Activated CD4-positive, alpha-beta T cell treated with anti-CD3 and anti-CD28 coated beads, Interleukin-2, amount 10 ng/mL, durations not matched to agents 7 days and 5 days (primary cell): Measurements from ENCODE around the gene BMF. TPM values are rescaled to one million over a fixed set of nuclear protein-coding genes. Genes with fewer than 3 reads are reported as not detected.

ENCODE experiments used
- CTCF ChIA-PET: fragments of 350-600 bp; sonication (Branson Sonifier 250); formaldehyde crosslinking; loops from one replicate; lab custom pipeline; 2021; ENCODE audit warnings: antibody characterized with exemption; lab: Charles Lee
- POLR2A ChIA-PET: fragments of 350-600 bp; sonication (Branson Sonifier 250); formaldehyde crosslinking; loops from one replicate; lab custom pipeline; 2021; ENCODE audit warnings: antibody characterized with exemption; lab: Charles Lee
- DNase-seq: peaks from one replicate; pipeline ENCODE4 v3.0.0-alpha.2; 2020
- H3K27ac Mint-ChIP-seq: one replicate; pipeline ENCODE4 v1.8.0; 2021; ENCODE audit warnings: mild to moderate bottlenecking, moderate library complexity, mixed read lengths
- H3K27me3 Mint-ChIP-seq: one replicate; pipeline ENCODE4 v1.8.0; 2021; ENCODE audit warnings: mixed read lengths
- H3K36me3 Mint-ChIP-seq: one replicate; pipeline ENCODE4 v1.8.0; 2021; ENCODE audit warnings: low read depth, mixed read lengths
- H3K4me1 Mint-ChIP-seq: one replicate; pipeline ENCODE4 v1.8.0; 2021; ENCODE audit warnings: mixed read lengths
- H3K4me3 Mint-ChIP-seq: one replicate; pipeline ENCODE4 v1.8.0; 2021; ENCODE audit warnings: mild to moderate bottlenecking, moderate library complexity, mixed read lengths
- H3K9me3 Mint-ChIP-seq: one replicate; pipeline ENCODE4 v1.8.0; 2021; ENCODE audit warnings: mixed read lengths
- total RNA-seq, 2 experiments: library from RNA; stranded (reverse); gene quantifications; one replicate each; pipeline ENCODE4 v1.2.3, GENCODE V29; 2021

Gene BMF
- total RNA-seq, 2 experiments from 2014 or later, result 8.5 to 8.6 TPM

- Mint-ChIP-seq H3K4me3 (peak overlapping the region; percentile 48), H3K4me1 (peaks cover 94% of the 10 kb centered on the region), H3K9me3 (no peaks in the 10 kb centered on the region), H3K36me3 (peaks cover 23% of the 10 kb centered on the region), H3K27me3 (no peaks in the 10 kb centered on the region), H3K27ac (peak overlapping the region; percentile 94)
- CTCF ChIA-PET, result interaction anchor here (0.9 to 23.5 kb wide), 4 partner anchors 12 to 62 kb away, joined by 3 to 305 read pairs (median 5); partner anchors contain the start of gene BMF
- DNase-seq, result no peak
- POLR2A ChIA-PET, result no interaction called here
Measured at GRCh38 chr15:40097968-40098476, 10.7 kb downstream of the BMF start.

DNA sequence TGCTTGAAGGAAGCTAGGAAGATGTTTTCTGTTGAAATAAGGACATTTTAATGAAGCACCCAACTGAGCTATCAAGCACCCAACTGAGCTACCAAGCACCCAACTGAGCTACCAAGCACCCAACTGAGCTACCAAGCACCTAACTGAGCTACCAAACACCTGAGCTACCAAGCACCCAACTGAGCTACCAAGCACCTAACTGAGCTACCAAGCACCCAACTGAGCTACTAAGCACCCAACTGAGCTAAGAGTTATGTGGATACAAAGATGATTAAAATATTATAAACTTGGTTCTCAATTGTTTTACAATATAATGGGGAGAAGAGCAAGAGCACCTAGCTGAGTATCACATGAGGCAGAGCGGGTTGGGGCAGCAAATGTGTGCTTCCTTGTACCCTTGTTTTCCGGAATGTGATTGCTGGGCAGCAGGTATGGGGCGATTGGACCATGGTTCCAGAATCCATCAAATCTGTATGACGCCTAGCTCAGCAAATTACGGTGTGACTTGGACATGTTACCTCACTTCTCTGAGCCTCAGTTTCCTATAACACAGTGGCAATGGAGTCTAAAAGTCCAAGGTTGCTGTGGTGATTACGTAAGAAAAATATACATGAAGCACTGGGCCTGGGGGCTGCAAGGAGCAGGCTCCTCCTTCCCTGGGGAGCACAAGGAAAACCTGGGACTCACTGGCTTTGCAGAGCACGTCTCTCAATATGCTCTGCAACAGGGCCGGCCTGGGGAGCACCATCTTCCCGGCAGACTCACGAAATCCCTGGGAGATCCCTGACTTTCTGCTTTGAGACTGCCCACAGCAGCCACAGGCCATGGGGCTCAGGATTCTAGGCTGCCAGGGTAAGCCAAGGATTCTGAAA is 11.3 kb downstream of the BMF start:
- no peaks in the 10 kb centered on the region for H3K9me3 Mint-ChIP-seq
- H3K27ac Mint-ChIP-seq, result peak overlapping the region; percentile 94
- H3K4me1 Mint-ChIP-seq, result peaks cover 92% of the 10 kb centered on the region
- H3K36me3 Mint-ChIP-seq, result peaks cover 23% of the 10 kb centered on the region
- no peaks in the 10 kb centered on the region for H3K27me3 Mint-ChIP-seq
- H3K4me3 Mint-ChIP-seq, result no peak overlapping the region
- no peak for DNase-seq
- CTCF ChIA-PET, result interaction anchor here (0.9 to 23.5 kb wide), 7 partner anchors 11 to 88 kb away, joined by 3 to 305 read pairs (median 4); partner anchors contain the start of gene BMF
- POLR2A ChIA-PET, result no interaction called here

- DNase-seq, result no peak
- H3K4me1 Mint-ChIP-seq, result peaks cover 85% of the 10 kb centered on the region
- no peak overlapping the region for H3K4me3 Mint-ChIP-seq
- POLR2A ChIA-PET, result no interaction called here
- H3K27ac Mint-ChIP-seq, result peak overlapping the region; percentile 27
- H3K36me3 Mint-ChIP-seq, result peaks cover 22% of the 10 kb centered on the region
- CTCF ChIA-PET, result interaction anchor here (0.9 to 23.5 kb wide), 7 partner anchors 10 to 89 kb away, joined by 3 to 305 read pairs (median 3); partner anchors contain the start of gene BMF
- H3K27me3 Mint-ChIP-seq, result no peaks in the 10 kb centered on the region
- no peaks in the 10 kb centered on the region for H3K9me3 Mint-ChIP-seq
Measured at GRCh38 chr15:40096094-40096891, 12.4 kb downstream of the BMF start.

DNA sequence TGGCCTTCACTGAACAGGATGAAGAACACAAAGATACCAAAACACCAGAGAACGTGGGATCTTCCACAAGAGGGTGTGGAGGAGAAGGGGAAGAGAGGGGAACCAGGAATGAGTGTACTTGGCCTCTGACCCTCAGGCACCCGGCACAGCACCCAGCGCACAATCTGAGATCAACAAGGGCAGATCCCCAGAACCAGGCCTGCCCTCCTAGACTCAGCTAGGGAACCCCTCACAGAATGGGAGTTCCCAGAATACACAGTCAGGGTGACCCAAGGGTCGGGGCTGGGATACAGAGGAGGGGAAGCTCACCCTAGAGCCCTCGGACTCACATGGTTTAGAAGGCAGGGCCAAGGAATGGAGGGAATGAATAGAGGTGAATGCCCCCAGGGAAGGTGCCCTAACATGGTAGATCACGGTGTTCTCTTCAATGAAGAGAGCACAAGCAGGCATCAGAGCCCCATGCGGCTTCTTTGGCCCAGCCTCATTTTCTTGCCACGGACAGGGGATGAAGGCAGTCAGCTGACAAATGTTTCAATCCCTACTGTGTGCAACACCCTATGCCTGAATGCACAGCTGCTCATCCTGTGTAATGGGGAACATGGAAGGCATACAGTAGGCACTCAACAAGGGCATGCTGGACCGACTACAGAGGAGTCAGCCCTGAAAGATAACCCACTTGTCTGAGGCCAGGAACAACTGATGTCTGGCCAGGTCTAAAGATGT is 13.1 kb downstream of the BMF start:
- Mint-ChIP-seq H3K27ac (peak overlapping the region; percentile 28), H3K4me1 (peaks cover 77% of the 10 kb centered on the region)
- POLR2A ChIA-PET, result no interaction called here

DNA sequence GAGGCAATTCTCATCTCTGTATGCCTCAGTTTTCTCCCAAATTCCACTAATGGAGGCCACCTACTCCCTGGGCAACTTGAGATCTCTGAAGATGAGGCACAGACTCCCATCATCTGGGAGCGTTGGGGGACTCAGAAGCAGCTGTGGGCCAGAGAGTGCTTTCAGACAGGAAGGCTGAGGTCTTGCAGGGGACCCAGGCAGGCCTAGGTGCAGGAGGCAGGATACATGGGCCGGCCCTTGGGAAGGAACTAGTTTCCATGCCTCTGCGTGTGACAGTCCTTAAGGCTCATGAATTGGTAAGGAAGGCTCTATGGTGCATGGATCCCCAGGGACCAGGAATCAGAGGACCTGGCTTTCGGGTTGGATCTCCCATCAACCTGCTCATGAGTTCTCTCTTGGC is 14.5 kb downstream of the BMF start:
- ChIA-PET POLR2A (no interaction called here), CTCF (interaction anchor here (0.9 to 23.5 kb wide), 4 partner anchors 12 to 214 kb away, joined by 3 to 305 read pairs (median 5); partner anchors contain the start of genes BMF and PLCB2)
- H3K4me1 Mint-ChIP-seq, result peaks cover 64% of the 10 kb centered on the region
- H3K4me3 Mint-ChIP-seq, result no peak overlapping the region
- no peaks in the 10 kb centered on the region for H3K9me3 Mint-ChIP-seq
- H3K27ac Mint-ChIP-seq, result no peak overlapping the region
- H3K36me3 Mint-ChIP-seq, result peaks cover 16% of the 10 kb centered on the region
- H3K27me3 Mint-ChIP-seq, result no peaks in the 10 kb centered on the region
- DNase-seq, result no peak

More for the DNA sequence above, 13.1 kb downstream of the BMF start:
- CTCF ChIA-PET, result interaction anchor here (0.9 to 23.5 kb wide), 4 partner anchors 9 to 44 kb away, joined by 3 to 305 read pairs (median 4); partner anchors contain the start of gene BMF
- Mint-ChIP-seq H3K36me3 (peaks cover 16% of the 10 kb centered on the region), H3K27me3 (no peaks in the 10 kb centered on the region), H3K9me3 (no peaks in the 10 kb centered on the region), H3K4me3 (no peak overlapping the region)
- no peak for DNase-seq

DNA sequence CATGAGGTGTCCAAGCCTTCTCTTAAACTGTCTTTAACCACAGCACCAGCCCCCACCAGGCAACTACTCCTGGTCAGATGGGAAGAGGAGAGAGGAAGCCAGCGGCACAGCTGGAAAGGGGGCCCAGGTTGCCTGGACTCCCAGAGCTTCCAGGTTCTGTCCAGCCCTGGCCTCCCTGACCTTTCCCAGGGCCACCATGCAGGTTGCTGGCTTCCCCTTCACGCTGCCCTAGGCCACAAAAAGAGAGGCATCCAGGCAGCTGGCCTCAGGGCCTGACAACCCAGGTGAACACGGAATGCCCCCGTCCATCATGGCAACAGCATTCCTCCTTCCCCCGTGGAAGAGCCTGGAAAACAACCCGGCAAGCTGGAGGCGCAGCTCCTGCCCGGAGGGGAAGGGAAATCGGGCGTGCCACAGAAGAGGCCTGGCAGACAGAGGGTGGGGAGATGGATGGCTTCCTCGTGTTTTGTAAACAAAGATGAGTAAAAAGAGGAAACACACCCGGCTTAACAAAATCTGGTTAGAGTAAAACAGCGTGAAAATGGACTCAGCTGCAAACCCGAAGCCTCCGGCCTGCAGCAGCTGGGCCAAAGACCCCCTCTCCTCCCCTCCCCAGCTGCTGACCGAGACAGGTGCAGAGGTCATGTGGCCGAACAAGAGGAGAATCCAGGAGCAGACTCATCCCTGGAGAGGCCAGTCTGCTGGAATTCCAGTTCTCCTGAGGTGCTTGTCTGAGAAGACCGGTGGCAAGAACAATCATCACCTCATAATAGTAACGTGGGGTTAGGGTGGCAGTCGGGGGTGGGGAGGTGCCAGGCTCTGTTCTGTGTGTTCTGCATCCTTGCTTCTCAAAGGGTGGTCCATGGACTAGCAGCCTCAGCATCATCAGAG is 15.5 kb downstream of the BMF start:
- ChIA-PET CTCF (interaction anchor here (1.0 to 23.5 kb wide), 4 partner anchors 9 to 24 kb away, joined by 4 to 305 read pairs (median 5); partner anchors contain the start of gene BMF), POLR2A (no interaction called here)
- peak overlapping the region; percentile 21 for H3K27ac Mint-ChIP-seq
- peaks cover 54% of the 10 kb centered on the region for H3K4me1 Mint-ChIP-seq
- DNase-seq, result no peak
- H3K9me3 Mint-ChIP-seq, result no peaks in the 10 kb centered on the region
- H3K36me3 Mint-ChIP-seq, result peaks cover 16% of the 10 kb centered on the region
- no peaks in the 10 kb centered on the region for H3K27me3 Mint-ChIP-seq
- no peak overlapping the region for H3K4me3 Mint-ChIP-seq

DNA sequence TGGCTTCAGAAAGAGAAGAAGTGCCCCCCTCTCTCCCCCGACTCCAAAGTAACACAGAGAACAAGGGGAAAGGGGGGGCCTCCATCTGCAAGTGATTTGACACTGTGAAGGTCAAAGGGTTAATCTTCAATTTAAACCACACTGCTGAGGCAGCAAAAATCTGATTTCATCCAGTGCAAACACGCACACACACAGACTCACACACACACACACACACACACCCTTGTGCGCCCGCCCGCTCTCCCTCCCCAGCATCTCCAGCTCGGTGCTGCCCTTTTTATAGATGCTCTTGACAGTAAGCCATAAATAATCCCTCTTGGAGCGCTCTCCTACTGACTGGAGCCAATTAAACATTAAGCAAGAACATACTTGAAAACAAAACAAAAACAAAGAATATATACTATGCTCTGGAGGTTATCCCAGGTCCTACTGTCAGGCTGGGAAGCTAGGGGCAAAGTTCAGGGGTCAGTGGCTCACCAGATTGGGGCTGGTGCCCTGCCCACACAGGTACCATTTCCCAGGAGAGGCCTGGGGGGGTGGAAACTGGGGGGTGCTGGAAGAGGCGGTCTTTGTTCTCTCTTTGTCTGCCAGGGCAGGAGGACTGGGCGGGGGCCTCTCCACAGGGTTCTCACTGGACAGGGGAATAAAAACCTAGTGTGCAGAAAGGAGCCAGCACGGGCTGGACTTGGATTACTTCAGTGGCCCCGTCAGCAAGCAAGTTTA is 16.3 kb downstream of the BMF start:
- CTCF ChIA-PET, result interaction anchor here (1.8 to 23.5 kb wide), 2 partner anchors 11 to 18 kb away, joined by 4 to 305 read pairs; partner anchors contain the start of gene BMF
- Mint-ChIP-seq H3K4me1 (peaks cover 46% of the 10 kb centered on the region), H3K27me3 (no peaks in the 10 kb centered on the region), H3K27ac (no peak overlapping the region), H3K4me3 (no peak overlapping the region), H3K36me3 (peaks cover 16% of the 10 kb centered on the region), H3K9me3 (no peaks in the 10 kb centered on the region)
- no peak for DNase-seq
- POLR2A ChIA-PET, result no interaction called here

DNA sequence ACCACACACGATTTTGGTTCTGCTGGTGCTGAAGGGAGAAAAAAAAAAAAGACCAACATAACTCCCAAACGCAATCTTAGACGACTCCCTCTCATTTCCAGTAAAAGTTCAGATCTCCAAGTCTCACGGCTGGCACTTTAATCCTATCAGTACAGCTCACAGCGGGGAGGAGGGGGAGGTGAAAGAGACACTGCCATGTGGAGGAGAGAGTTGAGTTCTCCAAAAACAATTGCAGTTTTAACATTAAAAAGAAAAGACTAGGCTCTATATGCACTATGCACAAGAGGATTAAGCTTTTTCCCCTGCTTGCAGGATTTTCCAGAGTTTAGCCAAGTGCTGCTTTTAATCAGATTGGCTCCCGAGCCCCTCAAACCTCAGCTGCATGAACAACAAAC is 16.8 kb downstream of the BMF start:
- no peaks in the 10 kb centered on the region for H3K9me3 Mint-ChIP-seq
- H3K4me1 Mint-ChIP-seq, result peaks cover 41% of the 10 kb centered on the region
- ChIA-PET CTCF (interaction anchor here (23.5 kb wide), 1 partner anchor 19 kb away, joined by 305 read pairs; the partner anchor contains the start of gene BMF), POLR2A (no interaction called here)
- H3K36me3 Mint-ChIP-seq, result peaks cover 13% of the 10 kb centered on the region
- peak overlapping the region; percentile 83 for H3K27ac Mint-ChIP-seq
- H3K4me3 Mint-ChIP-seq, result no peak overlapping the region
- DNase-seq, result no peak
- no peaks in the 10 kb centered on the region for H3K27me3 Mint-ChIP-seq

- no peak for DNase-seq
- ChIA-PET CTCF (interaction anchor here (1.0 to 23.5 kb wide), 2 partner anchors 9 to 20 kb away, joined by 3 to 305 read pairs; partner anchors contain the start of gene BMF), POLR2A (no interaction called here)
- Mint-ChIP-seq H3K36me3 (peaks cover 6% of the 10 kb centered on the region), H3K27me3 (no peaks in the 10 kb centered on the region), H3K4me1 (peaks cover 31% of the 10 kb centered on the region), H3K27ac (no peak overlapping the region), H3K4me3 (no peak overlapping the region), H3K9me3 (no peaks in the 10 kb centered on the region)
Measured at GRCh38 chr15:40090774-40091455, 17.8 kb downstream of the BMF start.
